ENCODE data around the gene STRIT1.
"Not testable (repeated sequence)": the region's sequence is repeated elsewhere in the genome, so short reads cannot be mapped to it uniquely, and the experiment has no call there.

STRIT1 gene

DNA sequence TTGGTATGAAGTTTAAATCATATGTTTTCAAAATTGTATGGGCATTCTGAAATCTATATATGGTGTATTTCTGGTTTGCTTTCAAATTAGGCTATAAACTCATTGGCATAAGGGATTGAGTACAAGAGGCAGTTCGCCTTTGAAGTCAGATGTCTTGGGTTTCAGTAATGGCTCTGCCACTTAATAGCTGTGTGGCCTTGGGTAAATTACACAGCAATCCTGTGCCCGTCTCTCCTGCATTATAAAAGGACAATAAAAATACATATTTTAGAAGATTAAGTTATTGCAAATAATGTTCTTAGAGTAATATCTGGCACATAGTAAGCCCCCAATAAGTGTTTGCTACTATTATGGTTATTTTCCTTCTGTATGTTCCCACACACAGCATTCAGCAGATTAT, 20.4 kb upstream of the STRIT1 start:
- no peak for DNase-seq (ENCODE audit: low read depth in 2 of 2, low spot score in 1 of 2)

DNA sequence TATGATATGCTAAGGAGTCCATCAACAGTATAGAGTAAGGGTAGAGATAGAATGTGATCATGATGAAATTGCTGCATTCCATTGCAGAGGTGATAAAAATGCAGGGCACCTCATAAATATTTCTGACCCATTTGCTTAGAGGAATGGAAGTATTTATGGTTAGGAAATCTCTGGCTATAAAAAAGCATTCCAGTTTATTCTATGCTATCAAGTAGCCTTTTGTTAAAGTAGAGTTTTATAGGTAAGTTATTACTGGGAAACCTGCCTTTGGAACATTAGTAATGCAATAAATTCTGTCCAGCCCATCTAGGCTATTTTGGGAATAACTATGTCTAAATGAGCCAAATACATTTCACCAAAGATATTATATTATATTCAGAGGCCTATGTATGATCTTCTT, 19.8 kb upstream of the STRIT1 start:
- DNase-seq (ENCODE audit: low read depth in 2 of 2, low spot score in 1 of 2), result no peak

DNA sequence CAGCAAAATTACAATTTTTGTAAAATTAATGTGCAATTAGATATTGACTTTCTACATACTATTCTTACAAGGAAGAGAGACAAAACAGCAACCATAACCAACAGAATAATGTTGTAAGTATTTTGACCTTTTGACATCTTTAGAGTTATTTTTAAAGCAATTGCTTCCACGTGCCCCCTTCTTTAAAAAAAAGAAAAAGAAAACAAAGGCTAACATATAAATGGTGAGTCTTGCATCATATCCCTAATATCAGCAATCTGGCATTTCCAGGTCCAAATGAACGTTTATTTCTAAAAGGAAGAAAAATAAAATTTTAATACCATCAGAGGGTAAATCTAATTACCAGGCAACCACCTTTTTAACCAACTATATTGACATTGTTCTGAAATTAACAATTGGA, 19.3 kb upstream of the STRIT1 start:
- DNase-seq (ENCODE audit: low read depth in 2 of 2, low spot score in 1 of 2), result no peak

DNA sequence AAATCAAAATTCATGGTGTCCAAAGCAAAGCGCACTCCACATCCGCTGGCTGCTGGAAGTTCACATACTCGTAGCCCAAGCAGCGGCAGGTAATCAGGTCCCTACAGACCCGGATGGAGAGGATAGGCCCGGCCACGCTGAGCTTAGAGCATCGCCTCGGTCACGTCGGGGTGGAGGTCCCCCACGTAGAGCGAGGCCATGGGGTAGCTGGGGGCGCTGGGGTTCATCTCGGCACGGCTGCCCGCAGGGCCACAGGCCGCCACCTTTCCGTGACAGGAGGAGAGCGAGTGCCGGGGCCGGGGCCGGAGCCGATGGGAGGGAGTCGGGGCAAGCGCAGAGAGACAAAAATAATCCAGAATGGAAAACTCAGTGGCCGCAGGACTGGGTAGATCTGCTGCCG, 16.1 kb upstream of the STRIT1 start:
- no peak for DNase-seq (ENCODE audit: low read depth in 2 of 2, low spot score in 1 of 2)

DNA sequence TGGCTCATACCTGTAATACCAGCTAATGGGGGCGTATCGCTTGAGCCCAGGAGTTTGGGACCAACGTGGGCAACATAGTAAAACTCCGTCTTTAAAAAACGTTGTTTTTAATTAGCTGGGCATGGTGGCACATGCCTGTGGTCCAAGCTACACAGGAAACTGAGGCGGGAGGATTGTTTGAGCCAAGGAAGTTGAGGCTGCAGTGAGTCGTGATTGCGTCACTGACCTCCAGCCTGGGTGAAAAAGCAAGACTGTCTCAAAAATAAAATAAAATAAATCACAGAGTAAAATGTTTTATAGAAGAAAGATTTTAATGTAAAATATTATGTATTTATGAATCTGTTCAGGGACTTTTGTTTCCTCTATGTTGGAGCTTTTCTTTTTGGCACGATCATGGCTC, 15.3 kb upstream of the STRIT1 start:
- no peak for DNase-seq (ENCODE audit: low read depth in 2 of 2, low spot score in 1 of 2)

DNA sequence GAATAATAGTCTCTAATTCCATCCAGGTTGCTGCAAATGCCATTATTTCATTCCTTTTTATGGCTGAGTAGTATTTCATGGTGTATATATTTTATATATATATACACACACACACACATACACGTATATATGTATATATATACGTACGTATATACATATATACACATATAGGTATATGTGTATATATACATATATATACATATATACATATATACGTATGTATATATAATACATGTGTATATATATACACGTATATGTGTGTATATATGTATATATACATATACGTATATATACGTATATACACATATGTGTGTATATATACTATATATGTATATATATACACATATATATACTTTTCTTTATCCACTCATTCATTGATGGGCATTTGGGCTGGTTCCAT, 13.7 kb upstream of the STRIT1 start:
- DNase-seq (ENCODE audit: low read depth in 2 of 2, low spot score in 1 of 2), result no peak

DNA sequence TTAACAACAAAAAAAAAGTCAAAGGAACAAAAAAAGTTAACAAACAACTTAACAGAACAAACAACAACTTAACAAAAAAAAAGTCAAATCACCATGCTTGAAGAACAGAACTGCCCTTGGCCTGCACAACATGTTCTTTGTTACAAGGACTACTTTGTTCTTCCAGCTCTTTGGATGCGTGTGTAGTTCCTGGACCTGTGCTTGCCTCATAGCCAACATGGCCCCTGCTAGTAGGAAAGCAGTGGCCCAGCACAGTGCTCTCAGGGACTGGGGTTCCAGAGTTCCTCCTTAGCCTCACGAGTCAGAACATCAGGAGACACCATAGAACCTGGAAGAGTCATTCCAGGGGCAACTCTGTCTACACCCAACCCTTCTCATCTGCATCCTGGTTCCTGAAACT, 10.9 kb upstream of the STRIT1 start:
- DNase-seq (ENCODE audit: low read depth in 2 of 2, low spot score in 1 of 2), result no peak

DNA sequence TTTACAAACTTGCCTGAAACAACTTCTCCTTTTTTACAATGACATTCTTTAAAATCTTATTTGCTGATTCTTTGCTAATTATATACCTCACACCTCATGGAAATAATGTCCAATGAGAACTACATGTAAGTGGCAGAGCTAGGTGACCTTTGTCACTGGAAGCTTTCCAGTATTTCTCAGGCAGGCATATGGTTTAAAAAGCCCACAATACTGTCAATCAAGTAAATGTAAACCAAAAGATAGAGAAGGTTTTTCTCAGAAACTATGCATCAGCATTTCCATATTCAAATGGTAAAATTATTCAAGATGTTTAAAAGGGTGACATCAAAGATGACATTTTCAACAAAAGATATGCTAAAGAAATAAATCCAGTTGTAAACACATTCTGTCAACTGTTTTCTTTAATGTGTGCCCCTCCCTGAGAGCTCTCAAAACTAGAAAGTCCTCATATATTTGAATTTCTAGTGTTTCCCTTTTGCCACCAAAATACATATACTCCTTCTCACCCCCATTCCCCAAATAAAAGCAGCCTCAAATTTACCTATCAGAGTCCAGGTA, 10.1 kb upstream of the STRIT1 start:
- DNase-seq (ENCODE audit: low read depth in 2 of 2, low spot score in 1 of 2), result no peak

DNA sequence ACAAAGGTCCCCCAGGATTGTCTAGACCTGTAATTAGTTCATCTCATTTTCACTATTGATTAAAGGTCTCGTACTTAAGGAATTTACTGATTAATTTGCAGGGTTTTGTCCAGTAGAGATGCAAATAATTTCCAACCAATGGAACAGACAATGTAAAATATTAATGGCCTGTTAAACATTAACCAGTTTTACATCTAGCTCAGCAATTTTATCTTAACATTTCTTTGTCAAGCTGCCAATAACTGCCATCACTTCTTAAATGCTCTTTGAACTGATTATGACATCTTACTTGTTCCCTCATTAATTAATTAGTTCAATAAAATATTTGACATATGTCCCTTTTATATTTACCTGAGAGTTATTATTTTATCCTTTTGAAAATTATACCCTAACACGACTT, 9.4 kb upstream of the STRIT1 start:
- no peak for DNase-seq (ENCODE audit: low read depth in 2 of 2, low spot score in 1 of 2)

DNA sequence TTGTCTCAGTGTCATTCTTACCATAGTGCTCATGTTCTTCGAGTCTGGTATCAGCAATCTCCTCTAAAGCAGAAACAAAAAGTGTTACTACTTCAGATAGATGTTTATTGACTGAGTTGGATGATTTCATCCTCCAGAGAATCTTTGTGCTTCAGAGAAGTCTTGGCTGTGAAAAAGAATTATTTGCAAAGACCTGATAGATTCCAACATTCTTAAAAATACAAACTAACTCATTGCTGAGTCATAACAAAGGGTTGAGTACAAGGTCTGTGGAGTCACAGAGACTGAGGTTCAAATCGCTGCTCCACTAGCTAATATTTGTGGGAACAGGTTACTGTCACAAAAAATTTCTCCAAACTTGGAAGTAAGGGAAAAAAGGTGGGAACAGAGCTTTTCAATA, 9.0 kb upstream of the STRIT1 start:
- no peak for DNase-seq (ENCODE audit: low read depth in 2 of 2, low spot score in 1 of 2)

DNA sequence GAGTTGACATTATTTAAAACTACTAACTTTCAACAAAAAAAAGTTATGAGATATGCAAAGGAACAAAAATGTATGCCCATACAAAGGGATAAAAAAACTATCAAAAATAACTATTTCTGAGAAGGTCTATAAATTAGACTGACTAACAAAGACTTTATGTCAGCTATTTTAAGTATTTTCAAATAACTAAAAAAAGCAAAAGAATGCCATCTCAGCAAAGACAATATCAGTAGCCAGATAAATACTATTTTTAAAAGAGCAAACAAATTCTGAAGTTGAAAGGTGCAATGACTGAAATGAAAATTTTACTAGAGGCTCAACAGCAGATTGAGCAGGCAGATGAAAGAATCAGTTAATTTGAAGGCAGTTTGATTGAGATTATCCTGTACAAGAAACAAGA, 3.6 kb upstream of the STRIT1 start:
- DNase-seq (ENCODE audit: low read depth in 2 of 2, low spot score in 1 of 2), result no peak

DNA sequence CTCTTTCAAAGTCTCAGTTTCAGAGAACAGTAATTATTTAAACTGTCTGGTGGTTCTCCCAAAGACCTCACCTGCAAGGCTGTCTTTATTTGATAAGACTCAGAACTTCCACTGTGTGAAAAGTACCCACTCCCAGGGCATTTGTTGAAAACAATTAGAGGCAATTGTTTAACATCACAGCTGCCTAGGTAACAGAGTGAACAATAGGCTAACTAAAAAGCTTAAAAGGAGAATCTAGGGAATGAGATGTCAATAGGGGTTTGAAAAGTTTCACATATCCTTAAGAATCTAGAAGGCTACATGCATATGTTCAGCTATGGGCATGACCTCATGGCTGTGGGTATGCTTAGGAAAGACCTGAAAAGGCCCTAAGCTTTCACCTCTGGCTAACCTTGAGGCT, 2.9 kb upstream of the STRIT1 start:
- DNase-seq (ENCODE audit: low read depth in 2 of 2, low spot score in 1 of 2), result no peak

DNA sequence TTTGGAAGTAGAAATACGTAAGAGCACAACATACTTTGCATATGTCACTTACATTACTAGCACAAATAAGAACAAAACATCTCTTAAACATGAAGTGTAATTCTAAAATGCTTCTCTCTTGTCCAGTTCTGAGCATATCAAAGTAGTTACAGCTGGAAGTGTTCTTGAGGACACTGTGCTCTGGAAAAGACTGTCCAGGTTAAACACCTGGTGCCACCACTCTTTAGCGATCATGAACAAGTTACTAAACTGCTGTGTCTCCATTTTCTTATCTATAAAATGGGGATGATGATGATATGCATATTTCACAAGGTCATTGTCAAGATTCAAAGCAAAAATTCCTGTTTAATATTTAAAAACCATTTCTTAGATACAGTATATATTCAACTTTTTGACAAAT, 790 bp downstream of the STRIT1 start:
- no peak for DNase-seq (ENCODE audit: low read depth in 2 of 2, low spot score in 1 of 2)

DNA sequence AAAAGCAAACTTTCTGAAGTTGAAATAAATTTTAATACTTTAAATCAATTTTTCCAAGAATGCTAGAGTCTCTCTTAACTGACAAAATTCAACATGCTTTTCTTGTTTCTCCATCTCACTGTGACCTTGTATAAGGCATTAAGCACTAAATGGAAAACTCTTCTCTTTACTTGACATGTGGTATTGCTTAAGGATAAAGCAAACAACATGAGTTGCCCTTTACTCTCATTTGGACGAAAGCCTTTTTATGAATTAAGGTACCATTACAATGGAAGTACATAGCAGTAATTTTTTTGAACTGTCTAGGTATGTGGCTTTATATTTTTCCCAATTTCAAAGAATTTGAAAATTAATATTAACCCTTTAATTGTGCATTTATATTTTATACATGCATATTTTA, 1.4 kb downstream of the STRIT1 start:
- no peak for DNase-seq (ENCODE audit: low read depth in 2 of 2, low spot score in 1 of 2)

DNA sequence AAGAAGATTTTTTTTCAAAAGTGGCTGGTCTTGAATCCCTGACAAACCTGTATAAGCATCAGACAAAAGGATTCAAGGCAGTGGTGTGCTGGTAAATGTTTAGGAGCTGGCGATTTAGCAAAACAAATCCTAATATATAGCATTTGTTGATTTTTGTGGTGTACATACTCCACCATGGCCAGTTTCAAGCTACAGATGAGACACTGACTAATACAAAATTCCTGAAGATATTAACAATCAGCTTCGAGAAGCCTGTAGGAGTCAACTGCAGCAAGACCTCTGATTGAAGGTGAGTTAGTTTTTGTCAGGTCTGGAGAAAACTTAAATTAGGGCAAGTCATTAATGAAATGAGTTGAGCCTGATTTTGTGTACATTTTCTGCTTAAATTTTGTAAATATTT, 6.7 kb downstream of the STRIT1 start:
- no peak for DNase-seq (ENCODE audit: low read depth in 2 of 2, low spot score in 1 of 2)

DNA sequence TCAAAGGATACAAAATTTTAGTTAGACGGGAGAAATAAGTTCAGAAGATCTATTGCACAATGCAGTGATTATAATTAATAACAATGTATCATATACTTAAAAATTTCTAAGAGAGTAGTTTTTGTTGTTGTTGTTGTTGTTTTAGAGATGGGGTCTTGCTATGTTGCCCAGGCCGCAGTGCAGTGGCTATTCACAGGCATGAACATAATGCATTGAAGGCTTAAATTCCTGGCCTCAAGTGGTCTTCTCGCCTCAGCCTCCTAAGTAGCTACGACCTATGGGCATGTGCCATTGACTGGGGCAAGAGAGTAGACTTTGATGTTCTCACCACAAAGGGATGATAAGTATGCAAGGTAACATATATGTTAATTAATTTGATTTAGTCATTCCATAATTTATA, 7.5 kb downstream of the STRIT1 start:
- DNase-seq (ENCODE audit: low read depth in 2 of 2, low spot score in 1 of 2), result no peak

DNA sequence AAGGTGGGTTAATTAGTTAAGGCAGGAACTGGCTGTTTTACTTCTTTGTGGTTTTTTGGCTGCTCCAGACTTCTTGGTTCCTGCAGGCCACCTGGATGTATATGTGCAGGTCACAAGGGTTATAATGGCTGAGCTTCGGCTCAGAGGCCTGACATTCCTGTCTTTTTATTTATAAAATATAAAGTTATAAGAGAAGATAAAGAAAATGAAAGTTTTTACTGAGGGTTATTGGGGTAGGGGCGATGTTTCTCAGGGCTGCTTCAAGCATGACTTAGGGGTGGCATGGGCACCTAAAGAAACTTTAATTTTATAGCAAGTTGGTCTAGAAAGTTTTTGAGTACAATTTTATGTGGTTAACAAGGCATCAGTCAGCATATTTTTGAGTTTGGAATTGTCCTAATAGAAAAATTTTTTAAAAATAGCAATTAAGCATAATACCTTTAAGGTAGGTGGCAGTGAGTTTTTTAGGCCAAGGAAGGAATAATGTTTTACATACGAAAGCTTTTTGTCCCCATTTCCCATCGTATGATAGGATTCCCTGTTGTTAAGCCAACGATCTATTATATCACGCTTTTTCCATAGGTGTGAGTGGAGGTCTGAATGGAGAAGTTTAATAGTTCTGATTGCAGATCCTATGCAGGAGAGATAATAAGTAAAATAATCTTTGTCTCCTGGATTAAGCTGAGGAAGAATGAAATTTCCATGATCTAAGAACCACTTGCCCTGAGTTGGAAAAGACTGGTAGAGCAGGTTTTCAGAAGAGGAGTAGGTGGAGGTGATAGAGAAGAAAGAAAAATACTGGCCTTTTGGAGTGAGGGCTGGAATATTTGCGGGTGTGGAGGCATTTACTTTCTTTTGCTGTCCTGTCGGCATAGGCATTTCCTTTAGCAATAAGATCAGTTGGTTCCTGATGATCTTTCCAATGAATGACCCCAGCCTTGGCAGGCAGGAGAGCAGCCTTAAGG, 10.1 kb downstream of the STRIT1 start:
- no peak for DNase-seq (ENCODE audit: low read depth in 2 of 2, low spot score in 1 of 2)

DNA sequence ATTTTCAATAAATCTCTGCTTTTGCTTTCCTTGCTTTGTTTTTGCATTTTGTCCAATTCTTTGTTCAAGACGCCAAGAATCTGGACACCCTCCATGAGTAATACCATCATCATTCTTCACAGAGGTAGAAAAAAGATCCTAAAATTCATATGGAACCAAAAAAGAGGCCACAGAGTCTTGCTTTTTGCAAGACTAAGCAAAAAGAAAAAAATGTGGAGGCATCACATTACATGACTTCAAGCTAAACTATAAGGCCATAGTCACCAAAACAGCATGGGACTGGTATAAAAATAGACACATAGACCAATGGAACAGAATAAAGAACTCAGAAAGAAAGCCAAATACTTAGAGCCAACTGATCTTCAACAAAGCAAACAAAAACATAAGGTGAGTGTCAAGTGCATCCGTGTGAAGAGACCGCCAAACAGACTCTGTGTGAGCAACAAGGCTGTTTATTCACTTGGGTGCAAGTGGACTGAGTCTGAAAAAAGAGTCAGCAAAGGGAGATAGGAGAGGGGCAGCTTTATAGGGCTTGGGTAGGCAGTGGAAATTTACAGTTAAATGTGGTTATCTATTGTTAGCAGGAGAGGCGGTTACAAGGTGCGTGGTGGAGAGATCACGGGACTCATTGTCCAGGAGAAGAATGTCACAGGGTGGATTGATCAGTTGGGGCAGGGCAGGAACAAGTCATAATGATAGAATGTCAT, 10.9 kb downstream of the STRIT1 start:
- DNase-seq (ENCODE audit: low read depth in 2 of 2, low spot score in 1 of 2), result no peak

DNA sequence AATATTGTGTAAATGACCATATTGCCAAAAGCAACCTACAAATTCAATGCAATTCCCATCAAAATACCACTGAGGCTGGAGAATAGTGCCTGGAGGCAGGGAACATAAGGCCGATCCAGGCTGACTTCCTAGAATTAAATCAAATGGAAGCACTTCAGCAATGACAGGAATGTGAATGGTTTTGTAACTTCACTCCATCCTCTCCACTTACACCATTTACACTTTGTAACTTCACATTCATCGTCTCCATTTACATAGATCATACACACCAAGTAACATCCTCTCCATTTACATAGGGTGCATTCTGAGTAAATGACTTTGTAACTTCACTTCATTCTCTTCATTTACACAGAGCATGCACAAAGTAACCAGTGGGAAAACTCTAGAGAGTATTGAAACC, 11.6 kb downstream of the STRIT1 start:
- DNase-seq (ENCODE audit: low read depth in 2 of 2, low spot score in 1 of 2), result no peak

DNA sequence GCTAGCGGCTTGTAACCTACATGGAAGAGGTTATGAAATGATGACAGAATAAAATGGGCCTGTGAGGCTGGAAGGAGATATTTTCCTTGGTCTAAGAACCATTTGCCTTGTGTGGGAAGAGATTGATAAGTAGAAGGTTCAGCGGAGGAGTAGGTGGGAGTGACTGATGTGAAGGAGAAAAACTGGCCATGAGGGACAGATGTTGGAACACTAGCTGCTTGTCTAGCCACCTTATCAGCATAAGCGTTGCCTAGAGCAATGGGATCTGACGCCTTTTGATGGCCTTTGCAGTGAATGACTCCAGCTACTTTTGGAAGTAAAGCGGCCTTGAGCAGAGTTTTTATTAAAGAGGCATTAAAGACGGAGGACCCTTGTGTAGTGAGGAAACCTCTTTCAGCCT, 17.4 kb downstream of the STRIT1 start:
- DNase-seq (ENCODE audit: low read depth in 2 of 2, low spot score in 1 of 2), result not testable (repeated sequence)

DNA sequence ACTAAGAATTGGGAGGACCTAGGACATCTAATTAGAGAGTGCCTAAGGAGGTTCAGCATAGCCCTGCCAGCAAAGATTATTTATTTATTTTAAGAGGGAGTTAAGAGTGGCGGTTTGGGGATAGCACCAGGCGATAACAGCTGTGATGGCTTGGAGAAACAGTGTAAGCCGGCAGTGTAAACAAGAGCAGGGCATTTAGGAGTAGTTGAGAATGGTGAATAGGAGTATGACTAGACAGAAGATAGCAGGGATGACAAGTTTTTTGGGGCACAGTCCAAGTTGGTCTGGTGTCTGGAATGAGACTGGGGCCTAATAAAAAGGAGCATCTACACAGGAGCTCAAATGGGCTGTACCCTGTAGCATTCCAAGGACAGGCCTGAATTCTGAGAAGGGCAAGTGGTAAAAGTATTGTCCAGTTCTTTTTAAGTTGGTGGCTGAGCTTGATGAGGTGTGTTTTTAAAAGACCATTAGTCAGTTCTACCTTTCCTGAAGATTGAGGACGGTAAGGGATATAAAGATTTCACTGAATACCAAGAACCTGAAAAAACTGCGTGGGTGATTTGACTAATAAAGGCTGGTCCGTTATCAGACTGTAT, 18.2 kb downstream of the STRIT1 start:
- DNase-seq (ENCODE audit: low read depth in 2 of 2, low spot score in 1 of 2), result not testable (repeated sequence)

DNA sequence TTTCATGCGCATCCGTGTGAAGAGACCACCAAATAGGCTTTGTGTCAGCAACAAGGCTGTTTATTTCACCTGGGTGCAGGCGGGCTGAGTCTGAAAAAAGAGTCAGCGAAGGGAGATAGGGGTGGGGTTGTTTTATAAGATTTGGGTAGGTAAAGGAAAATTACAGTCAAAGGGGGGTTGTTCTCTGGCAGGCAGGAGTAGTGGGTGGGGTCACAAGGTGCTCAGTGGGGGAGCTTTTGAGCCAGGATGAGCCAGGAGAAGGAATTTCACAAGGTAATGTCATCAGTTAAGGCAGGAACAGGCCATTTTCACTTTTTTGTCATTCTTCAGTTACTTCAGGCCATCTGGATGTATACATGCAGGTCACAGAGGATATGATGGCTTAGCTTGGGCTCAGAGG, 19.0 kb downstream of the STRIT1 start:
- not testable (repeated sequence) for DNase-seq (ENCODE audit: low read depth in 2 of 2, low spot score in 1 of 2)

Measured in stimulated activated CD8-positive, alpha-beta memory T cell treated with anti-CD3 and anti-CD28 coated beads, Interleukin-4, amount 100 ng/mL, for 1 hour (primary cell).